ENCODE results near the gene PORCN. TPM values are rescaled to one million over a fixed set of nuclear protein-coding genes. Genes with fewer than 3 reads are reported as not detected.
A peak's percentile ranks its signal among the peaks of the same experiment; 100 is the strongest.

Gene PORCN
- total RNA-seq, 1 experiment from 2014 or later, result 16.4 TPM

DNA sequence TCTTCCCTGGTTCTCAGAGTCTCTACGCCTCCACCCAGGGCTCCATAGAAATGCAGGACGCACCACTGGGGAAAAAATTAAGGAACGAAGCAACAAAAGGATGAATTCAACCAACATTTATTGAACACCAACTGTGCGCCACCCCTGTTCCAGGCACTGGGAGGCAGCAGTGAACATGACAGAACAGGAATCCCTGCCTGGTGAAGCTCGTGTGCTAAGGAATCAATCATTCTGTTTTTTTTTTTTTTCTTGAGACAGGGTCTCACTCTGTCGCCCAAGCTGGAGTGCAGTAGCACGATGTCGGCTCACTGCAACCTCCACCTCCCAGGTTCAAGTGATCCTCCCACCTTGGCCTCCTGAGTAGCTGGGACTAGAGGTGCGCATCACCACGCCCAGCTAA is 34.7 kb upstream of the PORCN start:
- Mint-ChIP-seq H3K27me3 (ENCODE audit: low read depth) (no peaks in the 10 kb centered on the region), H3K27ac (peak overlapping the region; percentile 95), H3K9me3 (no peaks in the 10 kb centered on the region), H3K36me3 (peaks cover under 1% of the 10 kb centered on the region; the same call in 1 of the 2 replicates), H3K4me3 (peak overlapping the region; percentile 44), H3K4me1 (peaks cover 45% of the 10 kb centered on the region)
- DNase-seq (ENCODE audit: low spot score) (peak; percentile 16), ATAC-seq (peak; percentile 9)
- TF ChIP-seq NFATC4 (CRISPR knock-in tag; IDR thresholded peaks at IDR 0.05) (no peak), ZNF396 (CRISPR knock-in tag; IDR thresholded peaks at IDR 0.05; ENCODE audit: borderline replicate concordance) (no peak), KAT7 (CRISPR knock-in tag; IDR thresholded peaks at IDR 0.05; ENCODE audit: borderline replicate concordance) (no peak), RELA (CRISPR knock-in tag; IDR thresholded peaks at IDR 0.05; ENCODE audit: borderline replicate concordance) (no peak), ZNF263 (CRISPR knock-in tag; IDR thresholded peaks at IDR 0.05; ENCODE audit: low read depth) (no peak), ATF3 (CRISPR knock-in tag; conservative IDR thresholded peaks at IDR 0.05) (no peak), JUN (CRISPR knock-in tag; IDR thresholded peaks at IDR 0.05) (no peak), FOXP1 (CRISPR knock-in tag; IDR thresholded peaks at IDR 0.05; ENCODE audit: borderline replicate concordance) (no peak), ATF6 (CRISPR knock-in tag; IDR thresholded peaks at IDR 0.05) (no peak), SP1 (CRISPR knock-in tag; conservative IDR thresholded peaks at IDR 0.05) (no peak), E2F4 (CRISPR knock-in tag; IDR thresholded peaks at IDR 0.05; ENCODE audit: borderline replicate concordance, low read depth) (no peak), CREM (CRISPR knock-in tag; IDR thresholded peaks at IDR 0.05) (no peak), ETV6 (CRISPR knock-in tag; IDR thresholded peaks at IDR 0.05) (no peak), SMAD4 (CRISPR knock-in tag; IDR thresholded peaks at IDR 0.05) (no peak)
- TF ChIP-seq, protein P1, sequence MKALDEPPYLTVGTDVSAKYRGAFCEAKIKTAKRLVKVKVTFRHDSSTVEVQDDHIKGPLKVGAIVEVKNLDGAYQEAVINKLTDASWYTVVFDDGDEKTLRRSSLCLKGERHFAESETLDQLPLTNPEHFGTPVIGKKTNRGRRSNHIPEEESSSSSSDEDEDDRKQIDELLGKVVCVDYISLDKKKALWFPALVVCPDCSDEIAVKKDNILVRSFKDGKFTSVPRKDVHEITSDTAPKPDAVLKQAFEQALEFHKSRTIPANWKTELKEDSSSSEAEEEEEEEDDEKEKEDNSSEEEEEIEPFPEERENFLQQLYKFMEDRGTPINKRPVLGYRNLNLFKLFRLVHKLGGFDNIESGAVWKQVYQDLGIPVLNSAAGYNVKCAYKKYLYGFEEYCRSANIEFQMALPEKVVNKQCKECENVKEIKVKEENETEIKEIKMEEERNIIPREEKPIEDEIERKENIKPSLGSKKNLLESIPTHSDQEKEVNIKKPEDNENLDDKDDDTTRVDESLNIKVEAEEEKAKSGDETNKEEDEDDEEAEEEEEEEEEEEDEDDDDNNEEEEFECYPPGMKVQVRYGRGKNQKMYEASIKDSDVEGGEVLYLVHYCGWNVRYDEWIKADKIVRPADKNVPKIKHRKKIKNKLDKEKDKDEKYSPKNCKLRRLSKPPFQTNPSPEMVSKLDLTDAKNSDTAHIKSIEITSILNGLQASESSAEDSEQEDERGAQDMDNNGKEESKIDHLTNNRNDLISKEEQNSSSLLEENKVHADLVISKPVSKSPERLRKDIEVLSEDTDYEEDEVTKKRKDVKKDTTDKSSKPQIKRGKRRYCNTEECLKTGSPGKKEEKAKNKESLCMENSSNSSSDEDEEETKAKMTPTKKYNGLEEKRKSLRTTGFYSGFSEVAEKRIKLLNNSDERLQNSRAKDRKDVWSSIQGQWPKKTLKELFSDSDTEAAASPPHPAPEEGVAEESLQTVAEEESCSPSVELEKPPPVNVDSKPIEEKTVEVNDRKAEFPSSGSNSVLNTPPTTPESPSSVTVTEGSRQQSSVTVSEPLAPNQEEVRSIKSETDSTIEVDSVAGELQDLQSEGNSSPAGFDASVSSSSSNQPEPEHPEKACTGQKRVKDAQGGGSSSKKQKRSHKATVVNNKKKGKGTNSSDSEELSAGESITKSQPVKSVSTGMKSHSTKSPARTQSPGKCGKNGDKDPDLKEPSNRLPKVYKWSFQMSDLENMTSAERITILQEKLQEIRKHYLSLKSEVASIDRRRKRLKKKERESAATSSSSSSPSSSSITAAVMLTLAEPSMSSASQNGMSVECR (CRISPR knock-in tag; IDR thresholded peaks at IDR 0.05; ENCODE audit: borderline replicate concordance), result no peak
- POLR2A ChIA-PET, result no interaction called here
- CTCF ChIA-PET, result interaction anchor here (0.5 to 1.4 kb wide), 6 partner anchors 8 to 68 kb away, joined by 3 to 10 read pairs (median 4); no protein-coding TSS in a partner anchor

GRCh38 chrX:48474581-48474980 is 34.2 kb upstream of the PORCN start:
- no peak for DNase-seq (ENCODE audit: low spot score)
- Mint-ChIP-seq H3K4me3 (peak overlapping the region; percentile 47), H3K27ac (no peak overlapping the region), H3K27me3 (ENCODE audit: low read depth) (no peaks in the 10 kb centered on the region), H3K4me1 (peaks cover 42% of the 10 kb centered on the region), H3K9me3 (no peaks in the 10 kb centered on the region), H3K36me3 (peaks cover 3% of the 10 kb centered on the region; the same call in 1 of the 2 replicates)
- ChIA-PET POLR2A (no interaction called here), CTCF (interaction anchor here (0.5 to 1.4 kb wide), 6 partner anchors 9 to 68 kb away, joined by 3 to 10 read pairs (median 4); no protein-coding TSS in a partner anchor)
- TF ChIP-seq ZNF671 (CRISPR knock-in tag; IDR thresholded peaks at IDR 0.05) (no peak), MAX (CRISPR knock-in tag; IDR thresholded peaks at IDR 0.05) (no peak), ESRRA (CRISPR knock-in tag; IDR thresholded peaks at IDR 0.05; ENCODE audit: borderline replicate concordance) (no peak), ZNF138 (CRISPR knock-in tag; conservative IDR thresholded peaks at IDR 0.05) (no peak), CREB1 (CRISPR knock-in tag; IDR thresholded peaks at IDR 0.05) (no peak), ZNF396 (CRISPR knock-in tag; IDR thresholded peaks at IDR 0.05; ENCODE audit: borderline replicate concordance) (no peak)
- TF ChIP-seq, protein P2, sequence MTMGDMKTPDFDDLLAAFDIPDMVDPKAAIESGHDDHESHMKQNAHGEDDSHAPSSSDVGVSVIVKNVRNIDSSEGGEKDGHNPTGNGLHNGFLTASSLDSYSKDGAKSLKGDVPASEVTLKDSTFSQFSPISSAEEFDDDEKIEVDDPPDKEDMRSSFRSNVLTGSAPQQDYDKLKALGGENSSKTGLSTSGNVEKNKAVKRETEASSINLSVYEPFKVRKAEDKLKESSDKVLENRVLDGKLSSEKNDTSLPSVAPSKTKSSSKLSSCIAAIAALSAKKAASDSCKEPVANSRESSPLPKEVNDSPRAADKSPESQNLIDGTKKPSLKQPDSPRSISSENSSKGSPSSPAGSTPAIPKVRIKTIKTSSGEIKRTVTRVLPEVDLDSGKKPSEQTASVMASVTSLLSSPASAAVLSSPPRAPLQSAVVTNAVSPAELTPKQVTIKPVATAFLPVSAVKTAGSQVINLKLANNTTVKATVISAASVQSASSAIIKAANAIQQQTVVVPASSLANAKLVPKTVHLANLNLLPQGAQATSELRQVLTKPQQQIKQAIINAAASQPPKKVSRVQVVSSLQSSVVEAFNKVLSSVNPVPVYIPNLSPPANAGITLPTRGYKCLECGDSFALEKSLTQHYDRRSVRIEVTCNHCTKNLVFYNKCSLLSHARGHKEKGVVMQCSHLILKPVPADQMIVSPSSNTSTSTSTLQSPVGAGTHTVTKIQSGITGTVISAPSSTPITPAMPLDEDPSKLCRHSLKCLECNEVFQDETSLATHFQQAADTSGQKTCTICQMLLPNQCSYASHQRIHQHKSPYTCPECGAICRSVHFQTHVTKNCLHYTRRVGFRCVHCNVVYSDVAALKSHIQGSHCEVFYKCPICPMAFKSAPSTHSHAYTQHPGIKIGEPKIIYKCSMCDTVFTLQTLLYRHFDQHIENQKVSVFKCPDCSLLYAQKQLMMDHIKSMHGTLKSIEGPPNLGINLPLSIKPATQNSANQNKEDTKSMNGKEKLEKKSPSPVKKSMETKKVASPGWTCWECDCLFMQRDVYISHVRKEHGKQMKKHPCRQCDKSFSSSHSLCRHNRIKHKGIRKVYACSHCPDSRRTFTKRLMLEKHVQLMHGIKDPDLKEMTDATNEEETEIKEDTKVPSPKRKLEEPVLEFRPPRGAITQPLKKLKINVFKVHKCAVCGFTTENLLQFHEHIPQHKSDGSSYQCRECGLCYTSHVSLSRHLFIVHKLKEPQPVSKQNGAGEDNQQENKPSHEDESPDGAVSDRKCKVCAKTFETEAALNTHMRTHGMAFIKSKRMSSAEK (CRISPR knock-in tag; IDR thresholded peaks at IDR 0.05; ENCODE audit: borderline replicate concordance), result no peak
- TF ChIP-seq, protein P3, sequence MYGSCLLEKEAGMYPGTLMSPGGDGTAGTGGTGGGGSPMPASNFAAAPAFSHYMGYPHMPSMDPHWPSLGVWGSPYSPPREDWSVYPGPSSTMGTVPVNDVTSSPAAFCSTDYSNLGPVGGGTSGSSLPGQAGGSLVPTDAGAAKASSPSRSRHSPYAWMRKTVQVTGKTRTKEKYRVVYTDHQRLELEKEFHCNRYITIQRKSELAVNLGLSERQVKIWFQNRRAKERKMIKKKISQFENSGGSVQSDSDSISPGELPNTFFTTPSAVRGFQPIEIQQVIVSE (CRISPR knock-in tag; IDR thresholded peaks at IDR 0.05; ENCODE audit: borderline replicate concordance), result no peak
- no peak for ATAC-seq

All from WTC11 (cell line).